Measurements from ENCODE around the gene ATP5ME.

Gene ATP5ME

DNA sequence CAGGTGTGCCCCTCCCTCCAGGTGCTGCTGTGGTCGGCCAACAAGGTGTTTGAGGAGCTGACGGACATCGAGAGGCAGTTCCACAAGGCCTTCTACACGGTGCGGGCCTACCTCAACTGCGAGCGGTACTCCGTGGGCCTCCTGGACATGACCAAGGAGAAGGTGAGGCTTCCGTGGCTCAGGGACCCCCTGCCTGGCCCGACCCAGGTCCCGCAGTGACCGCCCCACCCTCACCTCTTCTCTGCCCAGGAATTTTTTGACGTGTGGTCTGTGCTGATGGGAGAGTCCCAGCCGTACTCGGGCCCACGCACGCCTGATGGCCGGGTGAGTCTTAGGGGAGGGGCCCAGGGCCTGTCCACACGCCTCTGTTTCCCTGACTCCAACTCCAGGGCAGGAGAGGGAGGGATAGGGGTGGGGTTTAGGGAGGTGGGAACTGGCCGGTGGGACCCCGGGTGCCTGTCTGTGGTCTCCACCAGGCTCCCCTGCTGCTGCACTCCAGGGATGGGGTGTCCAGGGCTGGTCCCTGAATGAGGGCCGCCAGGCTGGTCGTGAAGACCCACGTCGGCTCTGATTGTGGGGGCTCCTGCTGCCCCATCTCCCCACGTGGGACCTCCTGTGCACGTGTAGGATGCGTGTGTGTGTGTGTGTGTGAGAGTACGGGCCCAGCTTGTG, 20.1 kb downstream of the ATP5ME start:
- Histone ChIP-seq H3K4me2 (no peak overlapping the region), H3K36me3 (no peaks in the 10 kb centered on the region), H3K4me3 (no peak overlapping the region), H4K20me1 (no peaks in the 10 kb centered on the region), H3K27me3 (no peaks in the 10 kb centered on the region), H3K4me1 (peaks cover 0 to 15% (median 7%) of the 10 kb centered on the region in 10 experiments; a peak in 9 of 20 replicates), H3K27ac (no peak overlapping the region), H3K9me3 (replicated peaks in 1 of 11) (peaks cover under 1 to 14% (median 7%) of the 10 kb centered on the region in 11 experiments; a peak in 14 of 22 replicates), H3K9ac (no peak overlapping the region)
- no peak for TF ChIP-seq Cebpa-rat (IDR thresholded peaks at IDR 0.05)

DNA sequence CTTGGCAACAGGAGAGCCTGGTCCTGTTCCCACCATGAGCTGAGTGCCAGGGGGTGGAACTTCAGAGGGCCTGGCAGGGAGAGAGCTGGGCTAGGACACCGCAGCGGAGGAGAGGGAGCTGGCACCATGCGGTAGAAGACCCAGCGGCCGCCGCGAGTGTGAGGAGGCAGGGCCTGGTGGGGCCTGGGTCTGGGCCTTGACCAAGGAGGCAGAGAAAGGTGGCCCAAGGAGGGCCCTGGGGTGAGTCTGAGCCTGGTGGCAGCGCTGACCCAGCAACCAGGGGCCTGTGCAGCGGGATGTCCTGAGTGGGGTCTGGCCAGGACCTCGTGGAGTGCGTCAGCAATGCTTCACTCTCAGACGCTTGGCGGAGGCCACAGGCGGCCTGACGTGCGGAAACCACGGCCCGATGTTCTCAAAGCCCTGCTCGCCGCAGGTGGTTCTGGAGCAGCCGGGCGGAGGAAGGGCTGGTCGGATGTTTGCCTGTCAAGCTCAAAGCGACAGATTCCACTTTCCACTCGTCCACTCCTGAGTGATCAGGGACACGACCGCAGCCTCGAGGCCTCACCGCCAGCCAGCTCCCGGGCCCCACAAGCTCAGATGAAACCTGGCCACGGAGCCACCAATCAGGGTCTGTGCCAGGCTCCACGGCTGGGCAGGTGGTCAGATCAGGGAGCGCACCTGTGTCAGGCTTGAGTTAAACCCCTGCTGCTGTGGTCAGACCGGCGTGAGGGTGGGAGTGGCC, 20.8 kb downstream of the ATP5ME start:
- Histone ChIP-seq H3K4me3 (no peak overlapping the region), H3K9me3 (replicated peaks in 1 of 11) (peaks cover 8 to 21% (median 14%) of the 10 kb centered on the region in 11 experiments; a peak in 19 of 22 replicates), H3K4me2 (no peak overlapping the region), H3K36me3 (no peaks in the 10 kb centered on the region), H3K9ac (no peak overlapping the region), H3K4me1 (peaks cover 0 to 15% (median 7%) of the 10 kb centered on the region in 10 experiments; a peak in 9 of 20 replicates), H3K27me3 (no peaks in the 10 kb centered on the region), H4K20me1 (no peaks in the 10 kb centered on the region), H3K27ac (no peak overlapping the region)
- no peak for TF ChIP-seq Cebpa-rat (IDR thresholded peaks at IDR 0.05)

DNA sequence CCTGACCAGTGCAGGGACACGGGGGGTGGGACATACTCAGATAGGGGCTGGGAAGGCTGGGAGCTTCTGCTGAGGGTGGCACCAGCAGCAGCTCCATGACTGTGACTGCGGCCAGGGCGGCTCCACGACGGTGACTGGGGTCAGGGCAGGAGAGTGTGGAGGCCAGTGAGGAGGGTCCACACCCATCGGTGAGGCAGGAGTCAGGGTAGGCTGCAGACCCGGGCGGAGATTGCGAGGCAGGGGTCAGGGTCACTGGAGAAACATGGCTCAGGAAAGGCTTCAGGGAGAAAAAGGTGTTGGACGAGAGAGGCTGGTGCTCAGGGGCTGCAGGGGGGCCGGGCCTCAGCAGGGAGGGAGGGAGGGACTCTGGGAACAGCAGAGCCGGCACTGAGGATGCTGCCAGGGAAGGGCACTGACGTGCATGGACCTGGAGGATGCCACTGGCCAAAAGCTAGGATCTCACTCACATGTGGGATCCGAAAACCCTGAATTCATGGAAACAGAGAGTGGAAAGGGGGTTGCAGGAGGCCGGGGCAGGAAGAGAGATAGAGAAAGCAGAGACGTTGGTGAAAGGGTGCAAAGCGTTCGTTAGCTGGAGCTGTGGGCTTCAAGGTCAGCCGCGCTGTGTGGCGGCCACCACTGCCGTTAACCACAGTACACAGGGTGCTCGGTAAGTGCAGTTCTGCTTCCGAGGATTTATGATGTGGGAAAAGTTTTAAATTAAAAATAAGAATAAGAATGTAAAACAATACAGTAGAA, 22.0 kb downstream of the ATP5ME start:
- H3K4me1 ChIP-seq = peaks cover 0 to 18% (median 7%) of the 10 kb centered on the region in 10 experiments; a peak in 9 of 20 replicates
- no peak overlapping the region for H3K27ac ChIP-seq
- H3K36me3 ChIP-seq = no peaks in the 10 kb centered on the region
- no peak overlapping the region for H3K9ac ChIP-seq
- H3K9me3 ChIP-seq (replicated peaks in 1 of 11) = peaks cover 20 to 33% (median 25%) of the 10 kb centered on the region in 11 experiments
- no peak overlapping the region for H3K4me2 ChIP-seq
- no peak overlapping the region for H3K4me3 ChIP-seq
- TF ChIP-seq Cebpa-rat (IDR thresholded peaks at IDR 0.05) = no peak
- H4K20me1 ChIP-seq = no peaks in the 10 kb centered on the region
- no peaks in the 10 kb centered on the region for H3K27me3 ChIP-seq

- TF ChIP-seq Cebpa-rat (IDR thresholded peaks at IDR 0.05) = no peak
- no peaks in the 10 kb centered on the region for H3K27me3 ChIP-seq
- no peak overlapping the region for H3K27ac ChIP-seq
- H3K4me1 ChIP-seq = peaks cover 6 to 26% (median 14%) of the 10 kb centered on the region in 10 experiments
- no peak overlapping the region for H3K4me3 ChIP-seq
- no peak overlapping the region for H3K4me2 ChIP-seq
- no peaks in the 10 kb centered on the region for H4K20me1 ChIP-seq
- H3K9ac ChIP-seq = no peak overlapping the region
- peaks cover 26 to 41% (median 32%) of the 10 kb centered on the region in 11 experiments for H3K9me3 ChIP-seq (replicated peaks in 1 of 11)
- H3K36me3 ChIP-seq = no peaks in the 10 kb centered on the region
Measured at GRCh38 chr4:650951-651883, 22.9 kb downstream of the ATP5ME start.

- Histone ChIP-seq H3K4me3 (no peak overlapping the region), H3K9ac (no peak overlapping the region), H3K27me3 (no peaks in the 10 kb centered on the region), H4K20me1 (no peaks in the 10 kb centered on the region), H3K27ac (no peak overlapping the region), H3K36me3 (no peaks in the 10 kb centered on the region), H3K9me3 (replicated peaks in 1 of 11) (peaks cover 26 to 48% (median 34%) of the 10 kb centered on the region in 11 experiments), H3K4me2 (0 out of 22 replicates have a peak overlapping the region, but pooled peaks of 1 of the 11 experiments have one; percentile 33), H3K4me1 (peaks cover 14 to 34% (median 17%) of the 10 kb centered on the region in 10 experiments)
- no peak for TF ChIP-seq Cebpa-rat (IDR thresholded peaks at IDR 0.05)
Measured at GRCh38 chr4:650461-650860, 23.6 kb downstream of the ATP5ME start.

DNA sequence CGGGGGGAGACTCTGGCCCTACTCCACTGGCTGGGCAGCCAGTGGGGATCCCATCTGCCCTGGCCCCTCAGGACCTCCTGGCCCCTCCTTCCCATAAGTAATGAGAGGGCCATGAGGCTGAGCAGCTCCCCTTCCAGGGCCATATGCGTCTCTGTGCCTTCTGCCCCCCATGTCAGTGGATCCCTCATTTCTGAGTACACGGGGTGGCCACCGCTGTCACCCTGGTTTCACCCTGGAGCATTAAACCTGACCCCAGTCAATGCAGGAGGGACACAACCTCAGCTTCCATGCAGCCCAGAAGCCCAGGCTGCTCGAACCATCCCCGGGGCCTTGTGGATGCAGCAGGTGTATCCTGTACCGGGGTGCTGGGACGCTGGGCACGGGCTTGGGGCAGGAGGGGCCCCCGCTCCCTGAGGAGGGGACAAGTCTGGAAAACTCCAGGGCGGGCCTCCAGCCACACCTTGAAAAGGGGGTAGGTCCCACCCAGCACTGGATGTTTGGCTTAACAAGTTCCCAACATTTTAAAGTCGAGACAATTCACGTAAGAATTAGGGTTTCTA, 24.2 kb downstream of the ATP5ME start:
- Histone ChIP-seq H3K4me3 (no peak overlapping the region), H3K27ac (no peak overlapping the region), H3K36me3 (no peaks in the 10 kb centered on the region), H3K9ac (no peak overlapping the region), H3K4me1 (peaks cover 14 to 35% (median 17%) of the 10 kb centered on the region in 10 experiments), H4K20me1 (no peaks in the 10 kb centered on the region), H3K27me3 (no peaks in the 10 kb centered on the region), H3K9me3 (replicated peaks in 1 of 11) (peaks cover 28 to 54% (median 35%) of the 10 kb centered on the region in 11 experiments), H3K4me2 (peak overlapping the region in 7 of 11 experiments; percentile 2 to 55 (median 33); a peak in 8 of 22 replicates)
- no peak for TF ChIP-seq Cebpa-rat (IDR thresholded peaks at IDR 0.05)

GRCh38 chr4:649293-649625, 24.8 kb downstream of the ATP5ME start:
- no peak overlapping the region for H3K27ac ChIP-seq
- peaks cover 34 to 60% (median 41%) of the 10 kb centered on the region in 11 experiments for H3K9me3 ChIP-seq (replicated peaks in 1 of 11)
- peaks cover 14 to 35% (median 17%) of the 10 kb centered on the region in 10 experiments for H3K4me1 ChIP-seq
- no peak for TF ChIP-seq Cebpa-rat (IDR thresholded peaks at IDR 0.05)
- no peak overlapping the region for H3K4me3 ChIP-seq
- H3K9ac ChIP-seq = no peak overlapping the region
- H4K20me1 ChIP-seq = no peaks in the 10 kb centered on the region
- H3K27me3 ChIP-seq = no peaks in the 10 kb centered on the region
- H3K36me3 ChIP-seq = no peaks in the 10 kb centered on the region
- peak overlapping the region in 6 of 11 experiments; percentile 2 to 55 (median 24); a peak in 5 of 22 replicates for H3K4me2 ChIP-seq

All from BLaER1 treated with 17β-estradiol and CSF1 and Interleukin-3, amounts not matched to agents 10 nM and 100 nM (cell line).